Motor neuron (in vitro differentiated cells): Measurements from ENCODE around the gene PPP1R36. TPM values are rescaled to one million over a fixed set of nuclear protein-coding genes. Genes with fewer than 3 reads are reported as not detected.
"Not testable (repeated sequence)": the region's sequence is repeated elsewhere in the genome, so short reads cannot be mapped to it uniquely, and the experiment has no call there.

Experiments
- ATAC-seq, 8 experiments: fragments of 200-7000 bp; cut with Tn5 transposase; replicated peaks in 6 of 8; 2 replicates each; pipeline ENCODE4 v1.8.0; 2021; ENCODE audit warnings: mild to moderate bottlenecking in 8 of 8, moderate library complexity in 8 of 8
- H3K27ac ChIP-seq, 2 donors: fragments of 250-450 bp; sonication (Bioruptor Pico); 2 replicates each; pipeline ENCODE4 v1.9.0; 2021; ENCODE audit warnings: antibody characterized with exemption in 2 of 2, mild to moderate bottlenecking in 2 of 2, moderate library complexity in 1 of 2
- H3K4me1 ChIP-seq, 2 donors: fragments of 250-450 bp; sonication (Bioruptor Pico); replicated peaks in 1 of 2; 2 replicates each; pipeline ENCODE4 v1.6.1; 2021; ENCODE audit warnings: antibody characterized with exemption in 2 of 2, mild to moderate bottlenecking in 2 of 2, moderate library complexity in 1 of 2
- H3K4me3 ChIP-seq, 5 donors: fragments of 250-450 bp; sonication (Bioruptor Pico); 2 replicates each; pipeline ENCODE4 v1.9.0; 2021; ENCODE audit warnings: antibody characterized with exemption in 5 of 5, mild to moderate bottlenecking in 5 of 5, moderate library complexity in 4 of 5
- WGBS, 10 experiments: fragments of 450-650 bp; shearing (Covaris generic); methylation state at CpG; one replicate each; pipeline ENCODE4 v1.0.0; 2022; 5-methylcytosine and 5-hydroxymethylcytosine counted together
- in situ Hi-C, 9 experiments: fragments of 400-800 bp; cut with MboI; loops; one replicate each; pipeline ENCODE4 v1.15.0; 2021; ENCODE audit warnings: low sequenced_read_pairs in 9 of 9, low pct_unique_long_range_greater_than_20kb in 2 of 9; ENCODE audit not compliant: unreplicated experiment in 9 of 9
- total RNA-seq, 8 experiments: library from RNA; unstranded; fragments of 300-600 nt; gene quantifications; 2 replicates each; pipeline versions ENCODE4 v1.2.3 to v1.2.4, GENCODE V29; 2022

PPP1R36 gene
- total RNA-seq, 8 experiments from 2014 or later, result 0.16 to 0.62 (median 0.45) TPM; not detected in 2

- in situ Hi-C loops, result no loop called here
- no peak overlapping the region for H3K27ac ChIP-seq
- peak in 4 of 8 experiments; percentile 16 to 91 (median 54) for ATAC-seq
- H3K4me3 ChIP-seq, result no peak overlapping the region
- 33 to 100% (median 80%) methylated on average over 1 of the region's 1 CpG; no CpG with 5 or more reads in 2 of the 10 experiments for WGBS, 10 experiments
- H3K4me1 ChIP-seq, result peaks cover 29 to 30% of the 10 kb centered on the region in 2 donors
Measured at GRCh38 chr14:64612021-64612380, 62.2 kb downstream of the PPP1R36 start.

DNA sequence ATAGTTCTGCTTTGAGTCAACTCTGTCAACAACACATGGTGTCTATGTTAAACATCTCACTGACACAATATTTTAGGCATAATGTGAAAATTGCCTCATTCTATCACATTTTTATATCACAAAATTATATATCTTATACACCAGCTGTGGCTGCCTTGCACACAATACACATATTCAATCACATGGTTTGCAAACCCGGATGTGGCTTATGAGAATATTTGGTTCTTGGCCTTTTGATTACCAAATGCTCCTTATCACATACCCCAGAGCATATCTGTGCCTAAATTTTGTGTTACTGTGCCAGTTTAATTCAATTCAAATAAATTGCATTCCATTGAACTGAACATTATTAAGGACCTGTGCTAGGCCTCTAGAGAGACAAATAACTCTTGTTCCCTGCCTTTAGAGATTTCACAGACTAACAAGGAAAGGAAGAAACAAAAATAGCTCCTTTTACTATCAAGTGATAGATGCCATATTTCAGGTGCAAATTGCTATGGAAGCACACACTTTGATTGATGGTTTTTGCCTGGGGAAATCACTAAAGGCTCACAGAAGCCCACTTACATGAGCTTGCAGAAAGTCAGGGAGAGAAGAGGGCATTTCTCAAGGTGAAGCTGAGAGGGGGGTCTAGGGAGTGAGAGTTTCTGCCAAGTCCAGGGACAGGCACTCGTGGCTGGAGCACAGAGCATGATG lies 63.4 kb downstream of the PPP1R36 start:
- H3K4me3 ChIP-seq, result no peak overlapping the region
- 61 to 100% (median 88%) methylated on average over 1 to 2 of the region's 2 CpGs; no CpG with 5 or more reads in 2 of the 10 experiments for WGBS, 10 experiments
- H3K27ac ChIP-seq, result no peak overlapping the region
- in situ Hi-C loops, result no loop called here
- peak in 4 of 8 experiments; percentile 13 to 39 (median 24) for ATAC-seq
- peaks cover 29 to 30% of the 10 kb centered on the region in 2 donors for H3K4me1 ChIP-seq

GRCh38 chr14:64614166-64614565 lies 64.4 kb downstream of the PPP1R36 start:
- in situ Hi-C loops, result no loop called here
- Histone ChIP-seq H3K27ac (peak overlapping the region in 1 of 2 donors; percentile 74), H3K4me3 (no peak overlapping the region), H3K4me1 (peaks cover 29 to 30% of the 10 kb centered on the region in 2 donors)
- 83 to 100% (median 96%) methylated on average over 1 to 2 of the region's 2 CpGs; no CpG with 5 or more reads in 4 of the 10 experiments for WGBS, 10 experiments
- no peak for ATAC-seq

- no peak overlapping the region for H3K4me3 ChIP-seq
- WGBS, 10 experiments, result 40 to 100% (median 60%) methylated on average over 1 to 5 of the region's 7 CpGs; no CpG with 5 or more reads in 2 of the 10 experiments
- in situ Hi-C loops, result no loop called here
Measured at GRCh38 chr14:64614805-64615391, 65.1 kb downstream of the PPP1R36 start.

DNA sequence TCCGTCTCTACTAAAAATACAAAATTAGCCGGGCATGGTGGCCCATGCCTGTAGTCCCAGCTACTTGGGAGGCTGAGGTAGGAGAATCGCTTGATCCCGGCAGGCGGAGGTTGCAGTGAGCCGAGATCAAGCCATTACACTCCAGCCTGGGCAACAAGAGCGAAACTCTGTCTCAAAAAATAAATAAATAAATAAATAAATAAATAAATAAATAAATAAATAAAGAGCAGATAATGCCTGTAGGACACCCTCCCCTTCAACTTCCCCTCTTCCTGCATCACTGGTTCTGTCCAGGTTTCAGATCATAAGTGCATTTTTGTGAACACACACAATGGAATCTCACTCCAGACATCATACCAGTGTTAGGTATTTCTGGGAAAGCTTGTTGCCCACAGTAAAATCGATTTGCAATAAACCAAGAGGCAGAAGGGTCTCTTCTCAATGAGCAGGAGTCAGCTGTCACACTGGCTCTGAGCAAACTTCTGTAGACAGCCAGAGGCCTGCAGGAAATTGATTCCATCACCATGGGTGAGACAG lies 68.2 kb downstream of the PPP1R36 start:
- in situ Hi-C loops, H3K4me3 ChIP-seq, ATAC-seq: not testable (repeated sequence)

More at GRCh38 chr14:64614805-64615391, 65.1 kb downstream of the PPP1R36 start:
- H3K4me1 ChIP-seq, result peaks cover 29 to 30% of the 10 kb centered on the region in 2 donors
- H3K27ac ChIP-seq, result peak overlapping the region; percentile 21 to 74
- ATAC-seq, result peak in 5 of 8 experiments; percentile 53 to 90 (median 84)

DNA sequence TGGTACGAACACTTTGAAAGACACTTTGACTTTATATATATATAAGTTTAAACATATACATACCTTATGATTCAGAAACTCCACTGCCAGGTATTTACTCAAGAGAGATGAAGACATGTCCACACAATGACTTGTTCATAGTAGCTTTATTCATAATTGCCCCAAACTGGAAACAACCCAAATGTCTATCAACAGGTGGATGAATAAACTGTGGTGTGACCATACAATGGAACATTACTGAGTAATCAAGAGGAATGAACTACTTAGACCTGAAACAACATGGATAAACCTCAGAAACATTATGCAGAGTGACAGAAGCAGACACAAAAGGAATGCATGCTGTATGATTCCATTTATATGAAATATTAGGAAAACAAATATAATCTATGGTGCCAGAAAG lies 71.1 kb downstream of the PPP1R36 start:
- H3K4me3 ChIP-seq, result no peak overlapping the region
- H3K4me1 ChIP-seq, result no peaks in the 10 kb centered on the region
- H3K27ac ChIP-seq, result no peak overlapping the region
- WGBS, 10 experiments, result 29 to 100% (median 100%) methylated on average over 1 of the region's 1 CpG; no CpG with 5 or more reads in 3 of the 10 experiments
- ATAC-seq, result no peak
- in situ Hi-C loops, result no loop called here

More for the DNA sequence above, 68.2 kb downstream of the PPP1R36 start:
- not testable (repeated sequence) for H3K27ac ChIP-seq
- 13 to 100% (median 85%) methylated on average over 1 to 7 of the region's 8 CpGs; no CpG with 5 or more reads in 2 of the 10 experiments for WGBS, 10 experiments
- H3K4me1 ChIP-seq, result peaks cover 25% of the 10 kb centered on the region in 2 donors

GRCh38 chr14:64623554-64624165 lies 73.9 kb downstream of the PPP1R36 start:
- H3K4me1 ChIP-seq, result no peaks in the 10 kb centered on the region
- in situ Hi-C loops, result no loop called here

GRCh38 chr14:64625386-64626232 lies 75.8 kb downstream of the PPP1R36 start:
- peak in 3 of 8 experiments; percentile 19 to 68 (median 27) for ATAC-seq
- no peak overlapping the region for H3K4me3 ChIP-seq
- no peak overlapping the region for H3K27ac ChIP-seq
- 40 to 100% (median 72%) methylated on average over 1 to 11 of the region's 15 CpGs; no CpG with 5 or more reads in 2 of the 10 experiments for WGBS, 10 experiments
- in situ Hi-C loops, result loop anchor here in 2 of 9 experiments (25.0 kb wide), 1 partner anchor 88 kb away; the partner anchor contains the start of genes HSPA2 (in 2 of the 2) and PPP1R36 (in 2 of the 2)
- peaks cover 0 to 4% of the 10 kb centered on the region in 2 donors for H3K4me1 ChIP-seq

More at GRCh38 chr14:64623554-64624165, 73.9 kb downstream of the PPP1R36 start:
- peak in 1 of 8 experiments; percentile 67 for ATAC-seq
- Histone ChIP-seq H3K27ac (no peak overlapping the region), H3K4me3 (no peak overlapping the region)
- 50 to 100% (median 90%) methylated on average over 1 to 6 of the region's 7 CpGs; no CpG with 5 or more reads in 1 of the 10 experiments for WGBS, 10 experiments

- ATAC-seq, result peak; percentile 24 to 94 (median 82)
- Histone ChIP-seq H3K4me3 (no peak overlapping the region), H3K4me1 (peaks cover 0 to 4% of the 10 kb centered on the region in 2 donors), H3K27ac (no peak overlapping the region)
- 10 to 77% (median 42%) methylated on average over 1 to 6 of the region's 7 CpGs; no CpG with 5 or more reads in 3 of the 10 experiments for WGBS, 10 experiments
- in situ Hi-C loops, result loop anchor here in 2 of 9 experiments (25.0 kb wide), 1 partner anchor 92 kb away; the partner anchor contains the start of genes HSPA2 (in 2 of the 2) and PPP1R36 (in 2 of the 2)
Measured at GRCh38 chr14:64628940-64629408, 79.2 kb downstream of the PPP1R36 start.

DNA sequence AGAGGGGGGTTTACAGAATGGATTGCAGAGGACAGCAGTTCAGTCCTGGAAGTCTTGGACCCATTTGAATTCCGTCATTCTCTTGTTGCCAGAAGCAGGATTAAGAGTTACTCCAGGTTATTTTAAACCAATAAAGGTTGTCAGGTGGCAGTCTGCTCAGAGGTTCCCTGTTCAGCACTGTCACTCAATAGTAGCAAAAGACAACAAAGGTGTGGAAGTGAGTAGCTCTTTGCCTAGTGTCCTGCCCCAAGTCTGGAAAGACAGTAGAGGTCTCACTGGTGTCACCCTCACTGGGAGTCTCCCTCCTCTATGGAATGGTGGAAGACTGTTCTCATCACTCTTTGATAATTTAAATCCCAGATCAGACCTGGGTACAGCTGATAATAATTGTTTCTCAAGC lies 81.0 kb downstream of the PPP1R36 start:
- Histone ChIP-seq H3K4me1 (peaks cover 0 to 4% of the 10 kb centered on the region in 2 donors), H3K27ac (no peak overlapping the region), H3K4me3 (no peak overlapping the region)
- no peak for ATAC-seq
- in situ Hi-C loops, result loop anchor here in 3 of 9 experiments (10.0 to 25.0 kb wide), 2 partner anchors 86 to 93 kb away; partner anchors contain the start of genes HSPA2 (in 3 of the 3) and PPP1R36 (in 3 of the 3)
- 80 to 100% (median 95%) methylated on average over 1 of the region's 1 CpG; no CpG with 5 or more reads in 6 of the 10 experiments for WGBS, 10 experiments

- H3K27ac ChIP-seq, H3K4me3 ChIP-seq, ATAC-seq, H3K4me1 ChIP-seq: not testable (repeated sequence)
- in situ Hi-C loops, result loop anchor here in 3 of 9 experiments (10.0 to 25.0 kb wide), 2 partner anchors 86 to 94 kb away; partner anchors contain the start of genes HSPA2 (in 3 of the 3) and PPP1R36 (in 3 of the 3)
- WGBS, 10 experiments, result 40 to 100% (median 98%) methylated on average over 1 to 3 of the region's 3 CpGs; no CpG with 5 or more reads in 2 of the 10 experiments
Measured at GRCh38 chr14:64631222-64631621, 81.5 kb downstream of the PPP1R36 start.
